Smooth muscle cell of the pulmonary artery (primary cell): ENCODE data around the gene RAB29. TPM values are rescaled to one million over a fixed set of nuclear protein-coding genes. Genes with fewer than 3 reads are reported as not detected.

ENCODE experiments used
- total RNA-seq: library from RNA; depleted of rRNA; stranded (reverse); fragments of >200 nt; gene quantifications from 2 replicates; pipeline ENCODE4 v1.2.3, GENCODE V29; 2014

Gene RAB29
- 29.3 and 32.3 TPM in 2 replicates for total RNA-seq

GRCh38 chr1:205775015-205775716, at the start of gene RAB29:
RAB29 (minus strand) TSS chr1:205775482; CDS start chr1:205774956, 526 bp downstream.

GRCh38 chr1:205812878-205813754, 37.8 kb upstream of the RAB29 start, which contains the start of gene SLC41A1:
SLC41A1 (minus strand) TSS chr1:205813198; CDS start chr1:205810441, 2,757 bp downstream.

GRCh38 chr1:205750138-205751035, 24.9 kb downstream of the RAB29 start, which contains the start of gene NUCKS1:
NUCKS1 (minus strand) TSS chr1:205750182; CDS start chr1:205749973, 209 bp downstream.

Other genes starting within 250 kb of the RAB29 start
- gene ELK4, start 143.5 kb downstream of the RAB29 start, total RNA-seq = 16.2 and 20.5 TPM in 2 replicates
- gene SLC45A3, start 95.0 kb downstream of the RAB29 start, total RNA-seq = 3.7 and 4.3 TPM in 2 replicates
- gene NUCKS1, start 25.3 kb downstream of the RAB29 start, total RNA-seq = 92.4 and 143 TPM in 2 replicates
- gene SLC41A1, start 37.7 kb upstream of the RAB29 start, total RNA-seq = 36.4 and 39.6 TPM in 2 replicates
- gene PM20D1, start 74.7 kb upstream of the RAB29 start, total RNA-seq = not detected in 2 replicates
- not detected in 2 replicates for gene SLC26A9, start 168.0 kb upstream of the RAB29 start, total RNA-seq
- 2.4 and 6.5 TPM in 2 replicates for gene RAB7B, start 227.9 kb upstream of the RAB29 start, total RNA-seq
- not detected in 2 replicates for gene CTSE, start 248.4 kb upstream of the RAB29 start, total RNA-seq